Caco-2 (cell line): ENCODE results near the gene ALDH7A1. TPM values are rescaled to one million over a fixed set of nuclear protein-coding genes. Genes with fewer than 3 reads are reported as not detected.

ENCODE experiments used
- BruUV-seq: library from RNA; stranded (reverse); fragments of 400-500 nt; replicated peaks from 2 replicates; lab custom pipeline; 2021; lab: Mats Ljungman, UMichigan
- CTCF ChIA-PET: fragments of 300-600 bp; sonication (Branson Sonifier 250); formaldehyde crosslinking; loops from one replicate; lab custom pipeline; 2022; ENCODE audit warnings: antibody characterized with exemption; lab: Charles Lee
- POLR2A ChIA-PET: fragments of 300-600 bp; sonication (Branson Sonifier 250); formaldehyde crosslinking; loops from one replicate; lab custom pipeline; 2022; ENCODE audit warnings: antibody characterized with exemption; lab: Charles Lee
- DNase-seq, 2 experiments: peaks; one replicate each; pipeline versions ENCODE4 v3.0.0 to v3.0.0-alpha.2; 2020 to 2022
- H3K27me3 ChIP-seq: replicated peaks from 2 replicates; pipeline ENCODE4 v1.6.0; 2011; ENCODE audit warnings: low read length; ENCODE audit not compliant: control insufficient read depth, insufficient read depth
- H3K36me3 ChIP-seq: 2 replicates; pipeline ENCODE4 v1.5.1; 2011; ENCODE audit warnings: low read length; ENCODE audit not compliant: control insufficient read depth, insufficient read depth
- H3K4me1 ChIP-seq: fragments of 250-450 bp; sonication (Bioruptor Pico); 2 replicates; pipeline ENCODE4 v1.5.1; 2020; ENCODE audit warnings: mild to moderate bottlenecking
- H3K4me3 ChIP-seq: 2 replicates; pipeline ENCODE4 v1.5.1; 2011; ENCODE audit warnings: low read depth, mild to moderate bottlenecking, control low read depth, low read length
- H3K9me3 ChIP-seq: fragments of 250-450 bp; sonication (Bioruptor Pico); 2 replicates; pipeline ENCODE4 v1.5.1; 2020; ENCODE audit warnings: mild to moderate bottlenecking, moderate library complexity
- H3K27ac Mint-ChIP-seq: one replicate; pipeline ENCODE4 v1.8.0; 2022; ENCODE audit warnings: mixed read lengths; ENCODE audit not compliant: unreplicated experiment
- H3K27me3 Mint-ChIP-seq: one replicate; pipeline ENCODE4 v1.8.0; 2022; ENCODE audit warnings: mixed read lengths; ENCODE audit not compliant: insufficient read depth, unreplicated experiment
- H3K36me3 Mint-ChIP-seq: one replicate; pipeline ENCODE4 v1.8.0; 2022; ENCODE audit warnings: mild to moderate bottlenecking, mixed read lengths; ENCODE audit not compliant: insufficient read depth, unreplicated experiment
- H3K4me1 Mint-ChIP-seq: one replicate; pipeline ENCODE4 v1.8.0; 2022; ENCODE audit warnings: low read depth, mixed read lengths; ENCODE audit not compliant: unreplicated experiment
- H3K4me3 Mint-ChIP-seq: one replicate; pipeline ENCODE4 v1.8.0; 2022; ENCODE audit warnings: mild to moderate bottlenecking, moderate library complexity, mixed read lengths; ENCODE audit not compliant: unreplicated experiment
- H3K9me3 Mint-ChIP-seq: one replicate; pipeline ENCODE4 v1.8.0; 2022; ENCODE audit warnings: mixed read lengths; ENCODE audit not compliant: unreplicated experiment
- intact Hi-C: fragments of 100-400 bp; cut with micrococcal nuclease; formaldehyde crosslinking; loops from one replicate; pipeline ENCODE4 v1.10.0; 2022; ENCODE audit not compliant: unreplicated experiment
- total RNA-seq: library from RNA; stranded (reverse); gene quantifications from 2 replicates; pipeline ENCODE4 v1.2.3, GENCODE V29; 2022
- TF ChIP-seq, protein P1 (sequence below), 2 experiments: fragments of 200-600 bp in 1 of 2; IDR thresholded peaks; 1 replicate in 1 of 2; 2 replicates in 1 of 2; pipeline versions ENCODE4 v1.5.1 to v1.8.0; 2011 to 2022; ENCODE audit warnings: antibody characterized with exemption in 1 of 2, control low read depth in 1 of 2, inconsistent platforms in 1 of 2, low read depth in 1 of 2, low read length in 1 of 2, mild to moderate bottlenecking in 1 of 2, moderate library complexity in 1 of 2; ENCODE audit not compliant: insufficient read depth in 1 of 2, severe bottlenecking in 1 of 2, unreplicated experiment in 1 of 2

Gene ALDH7A1
- total RNA-seq, 1 experiment from 2014 or later = 204 TPM

DNA sequence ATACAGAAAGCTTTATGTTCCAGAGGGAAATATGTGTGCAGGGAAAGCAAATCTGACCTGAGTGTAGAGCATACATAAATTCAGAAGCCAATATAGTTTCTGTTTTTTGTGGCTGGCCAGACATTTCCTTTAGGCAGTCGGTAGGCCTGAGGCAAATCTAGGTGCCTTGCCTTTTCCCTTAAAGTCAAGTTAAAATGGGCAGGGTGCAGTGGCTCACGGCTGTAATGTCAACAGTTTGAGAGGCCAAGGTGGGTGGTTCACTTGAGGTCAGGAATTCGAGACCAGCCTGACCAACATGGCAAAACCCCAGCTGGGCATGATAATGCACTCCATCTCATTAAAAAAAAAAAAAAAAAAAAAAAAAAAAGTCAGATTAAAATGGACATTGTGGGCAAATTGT lies 36.9 kb upstream of the ALDH7A1 start:
- ChIA-PET CTCF (interaction anchor here (0.7 kb wide), 1 partner anchor 9 kb away, joined by 12 read pairs; no protein-coding TSS in a partner anchor), POLR2A (no interaction called here)
- Mint-ChIP-seq H3K27me3 (no peaks in the 10 kb centered on the region), H3K4me3 (no peak overlapping the region), H3K9me3 (no peaks in the 10 kb centered on the region), H3K27ac (no peak overlapping the region), H3K4me1 (no peaks in the 10 kb centered on the region), H3K36me3 (peaks cover 8% of the 10 kb centered on the region)
- TF ChIP-seq, protein P1, sequence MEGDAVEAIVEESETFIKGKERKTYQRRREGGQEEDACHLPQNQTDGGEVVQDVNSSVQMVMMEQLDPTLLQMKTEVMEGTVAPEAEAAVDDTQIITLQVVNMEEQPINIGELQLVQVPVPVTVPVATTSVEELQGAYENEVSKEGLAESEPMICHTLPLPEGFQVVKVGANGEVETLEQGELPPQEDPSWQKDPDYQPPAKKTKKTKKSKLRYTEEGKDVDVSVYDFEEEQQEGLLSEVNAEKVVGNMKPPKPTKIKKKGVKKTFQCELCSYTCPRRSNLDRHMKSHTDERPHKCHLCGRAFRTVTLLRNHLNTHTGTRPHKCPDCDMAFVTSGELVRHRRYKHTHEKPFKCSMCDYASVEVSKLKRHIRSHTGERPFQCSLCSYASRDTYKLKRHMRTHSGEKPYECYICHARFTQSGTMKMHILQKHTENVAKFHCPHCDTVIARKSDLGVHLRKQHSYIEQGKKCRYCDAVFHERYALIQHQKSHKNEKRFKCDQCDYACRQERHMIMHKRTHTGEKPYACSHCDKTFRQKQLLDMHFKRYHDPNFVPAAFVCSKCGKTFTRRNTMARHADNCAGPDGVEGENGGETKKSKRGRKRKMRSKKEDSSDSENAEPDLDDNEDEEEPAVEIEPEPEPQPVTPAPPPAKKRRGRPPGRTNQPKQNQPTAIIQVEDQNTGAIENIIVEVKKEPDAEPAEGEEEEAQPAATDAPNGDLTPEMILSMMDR (IDR thresholded peaks at IDR 0.05; ENCODE audit: insufficient read depth in 1 of 2, low read depth in 1 of 2, low read length in 1 of 2, severe bottlenecking in 1 of 2, unreplicated experiment in 1 of 2) = no peak
- no peak for DNase-seq
- Histone ChIP-seq H3K4me1 (no peaks in the 10 kb centered on the region), H3K9me3 (no peaks in the 10 kb centered on the region), H3K36me3 (no peaks in the 10 kb centered on the region), H3K4me3 (no peak overlapping the region), H3K27me3 (no peaks in the 10 kb centered on the region)
- intact Hi-C loops = no loop called here
- BruUV-seq = no TSS peak

DNA sequence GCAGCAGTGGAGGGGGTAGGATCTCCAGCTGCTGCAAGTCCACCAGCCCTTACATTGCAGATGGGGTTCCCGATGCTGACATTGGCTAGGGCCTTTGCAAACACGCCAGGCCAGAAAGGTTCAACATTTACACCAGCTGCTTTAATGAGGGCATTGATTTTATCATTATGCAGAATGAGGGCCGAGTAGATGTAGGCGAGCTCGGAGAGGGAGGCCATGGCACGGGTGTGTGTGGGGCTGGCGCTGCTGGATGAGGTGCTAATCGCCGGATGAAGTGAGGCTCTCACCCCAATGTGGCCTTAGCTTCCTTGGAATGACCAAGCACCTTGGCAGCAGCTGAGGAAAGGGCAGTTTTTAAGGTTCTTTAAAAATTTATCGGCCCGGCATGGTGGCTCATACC lies 33.1 kb upstream of the ALDH7A1 start:
- peaks cover 2% of the 10 kb centered on the region for H3K36me3 ChIP-seq
- H3K4me1 ChIP-seq = peaks cover 13% of the 10 kb centered on the region; the same call in 1 of the 2 replicates
- H3K4me3 ChIP-seq = no peak overlapping the region
- H3K27me3 ChIP-seq = no peaks in the 10 kb centered on the region
- H3K27ac Mint-ChIP-seq = no peak overlapping the region
- no peaks in the 10 kb centered on the region for H3K27me3 Mint-ChIP-seq
- ChIA-PET CTCF (no interaction called here), POLR2A (no interaction called here)
- peaks cover 38% of the 10 kb centered on the region for H3K36me3 Mint-ChIP-seq
- H3K9me3 ChIP-seq = no peaks in the 10 kb centered on the region
- DNase-seq = no peak
- no TSS peak for BruUV-seq
- peaks cover 16% of the 10 kb centered on the region for H3K4me1 Mint-ChIP-seq
- TF ChIP-seq, protein P1 (IDR thresholded peaks at IDR 0.05; ENCODE audit: insufficient read depth in 1 of 2, low read depth in 1 of 2, low read length in 1 of 2, severe bottlenecking in 1 of 2, unreplicated experiment in 1 of 2) = no peak
- no peaks in the 10 kb centered on the region for H3K9me3 Mint-ChIP-seq
- no peak overlapping the region for H3K4me3 Mint-ChIP-seq
- intact Hi-C loops = no loop called here

DNA sequence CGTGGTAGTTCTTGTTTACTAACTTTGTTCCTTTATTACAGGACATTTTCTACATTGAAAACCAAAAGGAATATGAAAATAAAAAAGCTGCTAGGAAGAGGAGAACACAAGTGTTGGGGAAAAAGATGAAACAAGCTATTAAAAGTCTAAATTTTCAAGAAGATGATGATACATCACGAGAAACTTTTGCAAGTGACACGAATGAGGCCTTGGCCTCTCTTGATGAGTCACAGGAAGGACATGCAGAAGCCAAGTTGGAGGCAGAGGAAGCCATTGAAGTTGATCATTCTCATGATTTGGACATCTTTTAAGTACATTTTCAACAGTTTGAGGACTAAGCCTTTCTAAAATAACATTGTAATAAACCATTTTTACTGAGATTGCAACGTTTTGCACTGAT lies 29.5 kb upstream of the ALDH7A1 start:
- no TSS peak for BruUV-seq
- Mint-ChIP-seq H3K9me3 (no peaks in the 10 kb centered on the region), H3K27ac (peak overlapping the region; percentile 31), H3K36me3 (peaks cover 53% of the 10 kb centered on the region), H3K4me1 (peaks cover 16% of the 10 kb centered on the region), H3K27me3 (no peaks in the 10 kb centered on the region), H3K4me3 (no peak overlapping the region)
- Histone ChIP-seq H3K27me3 (no peaks in the 10 kb centered on the region), H3K9me3 (no peaks in the 10 kb centered on the region), H3K4me3 (no peak overlapping the region), H3K36me3 (peaks cover 2% of the 10 kb centered on the region), H3K4me1 (peaks cover 13% of the 10 kb centered on the region; the same call in 1 of the 2 replicates)
- TF ChIP-seq, protein P1 (IDR thresholded peaks at IDR 0.05; ENCODE audit: insufficient read depth in 1 of 2, low read depth in 1 of 2, low read length in 1 of 2, severe bottlenecking in 1 of 2, unreplicated experiment in 1 of 2) = no peak
- ChIA-PET CTCF (no interaction called here), POLR2A (no interaction called here)
- intact Hi-C loops = no loop called here
- DNase-seq = no peak
